GM21526 (cell line): ENCODE data around the gene PCDH15.
"Not testable (repeated sequence)": the region's sequence is repeated elsewhere in the genome, so short reads cannot be mapped to it uniquely, and the experiment has no call there.

Experiments used
- ATAC-seq: cut with Tn5 transposase; IDR thresholded peaks from one replicate; pipeline ENCODE4 v1.9.1; 2021; ENCODE audit warnings: moderate library complexity; ENCODE audit not compliant: unreplicated experiment, low FRiP score

The PCDH15 gene

DNA sequence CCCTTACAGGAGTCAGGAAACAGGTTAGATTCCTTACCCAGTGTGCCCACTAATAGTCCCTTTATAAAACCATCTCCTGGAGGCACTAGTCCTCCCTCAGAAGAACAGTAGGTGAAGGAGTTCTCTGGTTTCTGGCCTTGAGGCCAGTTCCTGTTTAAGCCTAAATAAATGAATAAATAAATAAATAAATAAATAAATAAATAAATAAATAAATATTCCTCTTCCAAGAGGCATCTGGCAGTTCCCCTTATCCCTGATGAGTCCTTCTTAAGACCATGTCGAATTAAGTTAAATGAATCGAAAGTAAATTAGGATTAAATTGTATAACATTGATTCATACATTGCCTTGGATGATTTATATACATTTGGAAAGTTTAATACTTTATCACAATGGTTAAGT is 223.3 kb downstream of the PCDH15 start:
- no peak for ATAC-seq

- no peak for ATAC-seq
Observed at GRCh38 chr10:54576541-54576940, 224.5 kb downstream of the PCDH15 start.

GRCh38 chr10:54559498-54559897 is 241.5 kb downstream of the PCDH15 start:
- ATAC-seq = no peak

- no peak for ATAC-seq
Observed at GRCh38 chr10:54554028-54554427, 247.0 kb downstream of the PCDH15 start.

DNA sequence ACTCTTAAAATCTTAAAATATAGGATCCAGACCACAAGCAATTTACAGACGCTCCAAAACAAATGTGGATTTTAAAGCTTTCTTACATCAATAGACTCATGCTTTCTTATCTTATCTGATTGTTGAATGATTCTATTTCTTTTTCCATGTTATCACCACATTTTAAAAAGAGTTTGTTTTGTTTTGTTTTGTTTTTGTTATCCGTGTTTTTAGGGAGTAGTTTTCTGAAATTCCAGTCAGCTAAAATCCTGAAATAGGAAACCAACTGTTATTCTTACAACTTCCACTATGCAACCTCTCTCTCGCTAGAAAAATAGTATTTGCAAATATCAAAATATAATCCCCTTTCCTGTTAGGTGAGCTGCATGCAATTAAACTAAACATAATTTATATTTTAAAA is 251.0 kb downstream of the PCDH15 start:
- no peak for ATAC-seq

DNA sequence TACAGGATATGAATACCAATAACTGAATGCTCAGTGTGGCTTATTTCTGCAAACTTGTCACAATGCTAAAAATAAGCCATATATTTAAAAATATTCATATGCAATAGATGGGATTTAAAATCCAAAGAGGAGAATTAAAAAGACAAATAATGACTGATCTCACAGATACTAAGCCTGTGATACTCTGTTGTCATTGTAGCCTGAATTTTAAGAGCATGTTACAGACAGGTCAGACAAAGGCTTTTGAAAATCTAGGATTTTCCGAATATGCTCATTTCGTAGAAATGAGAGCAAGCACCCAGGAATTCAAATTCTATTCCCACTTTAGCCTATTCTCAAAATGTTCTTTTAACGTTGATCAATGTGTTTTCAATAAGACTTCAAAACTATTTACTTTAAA is 269.7 kb downstream of the PCDH15 start:
- ATAC-seq = no peak

GRCh38 chr10:54530299-54530698 is 270.7 kb downstream of the PCDH15 start:
- ATAC-seq = no peak

DNA sequence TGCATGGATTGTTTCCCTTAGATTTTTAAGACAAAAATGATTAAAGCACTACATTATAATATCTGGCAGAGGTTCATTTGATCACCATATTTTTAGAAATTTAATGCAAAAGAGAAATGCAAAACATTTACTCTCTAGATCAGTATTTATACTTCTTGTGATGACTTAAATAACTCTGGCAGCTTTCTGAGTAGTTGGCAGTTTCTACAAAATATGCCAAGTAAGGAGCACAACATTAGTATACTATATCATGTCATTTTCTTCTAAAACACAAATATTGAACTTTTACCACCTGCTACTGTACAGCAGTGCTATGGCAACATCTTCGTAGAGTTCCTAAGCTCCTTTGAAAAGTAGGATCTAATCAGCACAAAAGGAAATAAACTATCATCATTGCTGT is 275.2 kb downstream of the PCDH15 start:
- no peak for ATAC-seq

DNA sequence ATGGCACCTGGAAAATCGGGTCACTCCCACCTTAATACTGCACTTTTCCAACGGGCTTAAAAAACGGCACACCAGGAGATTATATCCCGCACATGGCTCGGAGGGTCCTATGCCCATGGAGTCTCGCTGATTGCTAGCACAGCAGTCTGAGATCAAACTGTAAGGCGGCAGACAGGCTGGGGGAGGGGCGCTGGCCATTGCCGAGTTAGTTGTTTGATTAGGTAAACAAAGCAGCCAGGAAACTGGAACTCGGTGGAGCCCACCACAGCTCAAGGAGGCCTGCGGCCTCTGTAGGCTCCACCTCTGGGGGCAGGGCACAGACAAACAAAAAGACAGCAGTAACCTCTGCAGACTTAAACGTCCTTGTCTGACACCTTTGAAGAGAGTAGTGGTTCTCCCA is 285.8 kb downstream of the PCDH15 start:
- ATAC-seq = not testable (repeated sequence)

DNA sequence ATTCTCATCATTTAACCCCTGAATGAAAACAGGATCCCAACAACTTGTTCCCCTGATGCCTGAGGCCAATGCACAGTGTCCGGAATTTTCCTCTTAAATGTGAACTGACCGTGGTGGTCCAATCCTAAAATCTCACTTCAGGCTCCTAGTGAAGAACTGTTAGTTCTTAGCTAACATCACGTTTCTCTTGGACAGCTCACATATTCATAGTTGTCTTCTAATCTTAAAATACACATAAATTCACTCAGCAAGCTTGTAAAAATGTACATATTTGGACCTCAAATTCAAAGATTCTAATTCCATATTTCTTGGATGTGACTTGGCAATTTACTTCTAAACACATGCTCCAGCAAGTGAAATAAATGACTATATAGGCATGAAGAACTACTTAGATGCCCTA is 297.2 kb downstream of the PCDH15 start:
- ATAC-seq = no peak

DNA sequence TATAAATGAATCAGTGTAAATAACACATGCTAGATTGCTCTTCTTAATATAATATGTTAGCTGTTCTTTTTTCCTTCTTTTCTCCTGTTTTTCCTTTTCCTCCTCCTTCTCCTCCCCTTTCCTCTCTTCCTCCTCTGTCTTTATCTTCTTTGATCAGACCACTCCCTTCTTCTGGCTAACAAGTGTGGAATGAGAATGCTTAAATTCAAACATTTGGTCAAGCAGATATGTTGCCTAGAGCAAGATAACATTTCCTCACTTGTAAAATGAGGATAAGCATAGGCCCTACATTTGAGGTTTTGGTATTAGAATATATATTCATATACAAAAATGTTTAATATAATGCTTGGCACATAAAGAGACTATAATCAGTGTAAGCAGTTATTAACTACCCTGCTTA is 299.1 kb downstream of the PCDH15 start:
- no peak for ATAC-seq

DNA sequence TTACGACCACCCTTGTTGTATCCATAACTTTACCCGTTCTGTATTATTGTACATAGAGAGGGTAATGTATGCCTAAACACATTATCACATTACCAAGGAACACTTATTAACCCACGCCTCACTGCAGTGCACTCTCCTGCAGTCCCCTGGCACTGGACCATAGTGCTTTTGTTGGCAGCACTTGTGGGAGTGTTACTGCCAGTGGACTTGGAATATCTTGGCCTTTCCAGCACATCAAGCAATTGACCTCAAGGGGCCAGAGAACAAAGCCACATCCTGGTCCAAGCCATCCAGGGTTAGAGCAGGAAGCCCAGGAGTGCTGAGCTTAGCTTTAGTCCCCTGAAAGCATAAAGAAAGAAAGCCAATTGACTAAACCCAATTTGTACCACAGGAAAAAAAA is 304.2 kb downstream of the PCDH15 start:
- no peak for ATAC-seq

GRCh38 chr10:54487743-54488142 is 313.3 kb downstream of the PCDH15 start:
- no peak for ATAC-seq

DNA sequence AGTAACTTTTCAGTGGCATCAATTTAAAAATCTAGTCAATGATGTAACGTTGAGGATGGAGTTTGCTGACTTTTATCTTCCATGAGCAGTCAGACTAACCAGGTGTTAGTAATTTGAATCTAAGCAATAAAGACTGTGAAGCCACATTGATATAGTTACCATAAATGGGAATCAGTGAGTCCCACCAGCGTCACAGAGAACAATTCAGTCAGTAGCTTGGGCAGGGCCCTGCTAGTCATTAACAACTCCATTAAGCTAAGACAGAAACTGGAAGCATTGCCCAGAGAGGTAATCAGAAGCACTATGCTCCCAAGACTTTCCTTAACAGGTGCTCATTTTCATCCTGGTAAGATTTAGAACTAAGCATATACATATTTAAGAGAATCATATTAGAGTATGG is 315.1 kb downstream of the PCDH15 start:
- ATAC-seq = no peak

DNA sequence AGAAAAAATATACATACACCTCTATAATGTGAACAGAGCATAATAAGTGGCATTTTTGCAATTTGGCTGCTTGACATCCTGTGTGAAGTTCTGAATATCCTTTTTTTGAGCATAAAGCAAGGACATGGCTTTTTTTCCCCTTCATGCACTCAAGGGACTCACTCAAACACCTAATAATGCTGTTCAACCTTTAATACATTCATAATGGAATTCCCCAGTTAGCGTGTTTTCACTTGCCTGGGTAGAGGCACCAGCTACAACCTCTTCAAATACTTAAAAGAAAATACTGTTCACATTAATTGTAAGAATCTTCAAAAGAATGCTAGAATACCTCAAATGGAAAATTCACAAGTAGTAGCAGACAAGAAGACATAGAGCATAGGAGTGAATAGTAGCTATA is 316.8 kb downstream of the PCDH15 start:
- no peak for ATAC-seq

DNA sequence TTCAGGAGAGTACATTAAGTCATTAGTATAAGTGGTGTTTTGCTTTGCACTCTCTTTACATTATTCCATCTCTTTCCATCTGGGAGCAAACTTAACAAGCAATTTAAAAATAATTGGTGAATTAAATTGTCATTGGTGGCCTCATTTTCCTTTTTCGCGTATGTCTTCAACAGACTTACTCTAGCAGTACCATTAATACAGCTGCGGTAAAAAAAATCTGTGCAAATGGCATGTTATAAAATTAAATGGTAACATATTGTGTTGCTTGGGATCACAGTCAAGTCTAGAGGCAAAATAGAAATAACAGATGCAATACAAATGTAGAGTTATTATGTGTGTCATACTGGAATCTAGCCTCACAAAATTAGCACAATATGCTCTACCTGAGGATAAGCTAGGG is 322.4 kb downstream of the PCDH15 start:
- ATAC-seq = no peak

- ATAC-seq = no peak
Observed at GRCh38 chr10:54477738-54478137, 323.3 kb downstream of the PCDH15 start.

DNA sequence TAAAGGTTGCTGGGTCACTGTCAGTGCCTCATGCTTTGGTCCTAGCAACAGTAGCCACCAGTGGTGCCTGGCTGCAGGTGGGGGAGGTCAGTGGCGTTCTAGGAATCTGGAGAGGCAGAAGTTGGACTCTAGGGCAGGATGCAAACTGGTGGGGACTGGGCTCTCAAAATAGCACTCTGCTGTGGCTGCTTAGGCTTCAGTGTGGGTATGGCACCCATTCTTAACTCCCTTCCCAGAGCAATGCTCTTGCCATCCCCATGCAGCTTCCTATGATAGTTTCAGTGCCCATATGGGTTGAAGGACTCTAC is 330.8 kb downstream of the PCDH15 start:
- ATAC-seq = no peak

DNA sequence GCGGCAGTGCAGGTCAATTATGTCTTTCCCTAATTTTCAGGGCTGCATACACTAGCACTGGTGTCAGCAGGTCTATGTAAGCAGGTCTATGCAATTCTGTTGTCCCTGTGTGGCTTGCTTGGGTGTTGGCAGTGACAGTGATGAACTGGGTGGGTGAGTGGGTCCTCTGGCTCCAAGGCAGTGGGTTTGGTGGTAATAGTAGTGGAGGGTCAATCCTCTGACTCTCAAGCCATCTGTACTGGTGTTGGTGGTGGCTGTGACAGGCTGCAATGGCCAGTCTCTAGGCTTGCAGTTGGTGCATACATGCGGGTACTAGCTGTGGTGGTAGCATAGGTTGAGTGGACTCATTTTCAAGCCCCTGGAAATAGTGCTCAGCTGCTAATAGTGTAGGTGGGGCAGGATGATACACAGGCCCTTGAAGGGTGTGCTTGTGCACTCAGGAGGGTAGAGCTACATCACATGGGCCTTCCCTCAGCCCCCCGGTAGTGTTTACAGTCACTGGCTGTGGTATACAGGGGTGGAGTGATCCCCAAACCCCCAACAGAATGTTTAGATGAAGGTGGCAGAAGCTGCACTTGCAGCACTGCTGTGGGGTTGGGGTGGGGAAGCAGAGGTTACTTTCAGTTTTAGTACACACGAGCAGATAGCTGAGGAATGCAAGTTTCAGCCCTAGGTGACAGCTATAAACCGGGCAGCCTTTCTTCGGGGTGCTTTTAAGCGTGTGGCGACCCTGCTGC is 331.3 kb downstream of the PCDH15 start:
- no peak for ATAC-seq

DNA sequence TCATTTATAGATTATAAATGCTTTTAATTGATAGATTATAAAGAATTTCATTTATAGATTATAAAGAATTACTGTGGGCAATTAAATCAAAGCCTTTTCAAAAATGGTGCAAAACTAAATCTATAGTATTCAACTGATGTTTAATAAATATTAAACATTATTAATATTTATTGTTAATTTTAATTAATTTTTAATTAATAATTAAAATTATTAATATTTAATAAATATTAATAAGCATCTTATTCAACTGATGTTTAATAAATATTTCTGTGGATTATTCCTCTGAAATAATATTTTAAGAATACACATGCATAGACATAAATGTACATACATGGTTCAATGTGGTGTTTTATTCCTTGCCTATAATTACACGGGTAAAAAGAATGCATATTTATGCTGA is 346.8 kb downstream of the PCDH15 start:
- no peak for ATAC-seq

GRCh38 chr10:54449056-54449455 is 352.0 kb downstream of the PCDH15 start:
- ATAC-seq = no peak

- no peak for ATAC-seq
Observed at GRCh38 chr10:54444170-54444569, 356.9 kb downstream of the PCDH15 start.

DNA sequence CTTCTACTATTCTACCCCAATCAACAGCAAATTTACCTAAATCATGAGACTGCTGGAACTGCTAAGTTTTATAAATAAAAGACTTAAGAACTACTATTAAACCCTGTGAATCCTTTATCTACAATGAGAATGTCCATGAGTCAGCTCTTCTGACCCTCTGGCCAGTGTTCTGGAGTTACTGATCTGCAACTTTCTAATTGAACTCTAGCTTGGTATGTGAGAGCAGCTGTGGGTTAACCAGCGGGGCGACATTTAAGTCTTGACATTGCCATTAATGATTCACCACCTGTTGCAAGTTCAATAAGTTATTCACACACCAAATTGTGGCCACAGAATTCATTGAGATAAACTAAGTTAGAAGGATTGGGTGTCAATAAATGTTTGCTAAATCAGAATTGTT is 359.8 kb downstream of the PCDH15 start:
- no peak for ATAC-seq
